HFFc6 (cell line): ENCODE results near the gene ACAD10. TPM values are rescaled to one million over a fixed set of nuclear protein-coding genes. Genes with fewer than 3 reads are reported as not detected.
"Not testable (repeated sequence)": the region's sequence is repeated elsewhere in the genome, so short reads cannot be mapped to it uniquely, and the experiment has no call there.

Source experiments
- DNase-seq: peaks from one replicate; pipeline ENCODE4 v3.0.0-alpha.2; 2018
- H3K27ac Mint-ChIP-seq: 2 replicates; pipeline ENCODE4 v1.8.0; 2020; ENCODE audit warnings: mild to moderate bottlenecking, mixed read lengths
- H3K27me3 Mint-ChIP-seq: 2 replicates; pipeline ENCODE4 v1.8.0; 2021; ENCODE audit warnings: mild to moderate bottlenecking, moderate library complexity, mixed read lengths; ENCODE audit not compliant: insufficient read depth
- H3K36me3 Mint-ChIP-seq: 2 replicates; pipeline ENCODE4 v1.8.0; 2021; ENCODE audit warnings: low read depth, mixed read lengths
- H3K4me1 Mint-ChIP-seq: 2 replicates; pipeline ENCODE4 v1.8.0; 2020; ENCODE audit warnings: low read depth, mixed read lengths
- H3K4me3 Mint-ChIP-seq: 2 replicates; pipeline ENCODE4 v1.8.0; 2020; ENCODE audit warnings: mild to moderate bottlenecking, moderate library complexity, mixed read lengths
- H3K9me3 Mint-ChIP-seq: 2 replicates; pipeline ENCODE4 v1.8.0; 2020; ENCODE audit warnings: mild to moderate bottlenecking, mixed read lengths
- total RNA-seq, 6 experiments: library from RNA; stranded (reverse); fragmentation: NEBNext Ultra II Directional; extraction: Animal tissue kit (Norgen Biotek cat#: 25700); gene quantifications; 2 replicates in 1 of 6; 3 replicates in 5 of 6; pipeline ENCODE4 v1.2.3, GENCODE V29; 2021
- TF ChIP-seq, protein P1 (sequence below): fragments of 200-600 bp; sonication (generic); IDR thresholded peaks from 2 replicates; pipeline ENCODE4 v1.5.0; 2021; ENCODE audit warnings: antibody characterized with exemption, mild to moderate bottlenecking

ACAD10 gene
- total RNA-seq, 6 experiments from 2014 or later = 12.8 to 18.4 (median 17.8) TPM

DNA sequence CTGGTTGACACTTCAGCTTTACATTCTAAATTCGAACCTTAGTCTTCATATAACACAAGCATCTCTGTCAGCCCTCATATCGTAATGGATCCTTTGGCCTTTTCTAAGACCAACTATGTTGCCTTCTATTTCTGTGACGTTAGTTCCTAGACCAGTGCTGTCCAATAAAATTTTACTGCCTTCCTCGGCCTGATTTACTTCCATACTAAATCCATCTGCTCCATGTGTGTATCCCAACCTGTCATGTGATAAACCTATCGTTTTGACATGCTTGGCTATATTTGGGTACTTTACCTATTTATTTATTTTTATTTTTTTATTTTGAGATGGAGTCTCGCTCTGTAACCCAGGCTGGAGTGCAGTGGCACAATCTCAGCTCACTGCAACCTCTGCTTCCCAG, 20.3 kb downstream of the ACAD10 start:
- Mint-ChIP-seq H3K36me3 (peaks cover 6% of the 10 kb centered on the region; the same call in 1 of the 2 replicates), H3K9me3 (no peaks in the 10 kb centered on the region), H3K27ac (no peak overlapping the region), H3K27me3 (no peaks in the 10 kb centered on the region), H3K4me3 (no peak overlapping the region), H3K4me1 (no peaks in the 10 kb centered on the region)
- DNase-seq = no peak
- TF ChIP-seq, protein P1, sequence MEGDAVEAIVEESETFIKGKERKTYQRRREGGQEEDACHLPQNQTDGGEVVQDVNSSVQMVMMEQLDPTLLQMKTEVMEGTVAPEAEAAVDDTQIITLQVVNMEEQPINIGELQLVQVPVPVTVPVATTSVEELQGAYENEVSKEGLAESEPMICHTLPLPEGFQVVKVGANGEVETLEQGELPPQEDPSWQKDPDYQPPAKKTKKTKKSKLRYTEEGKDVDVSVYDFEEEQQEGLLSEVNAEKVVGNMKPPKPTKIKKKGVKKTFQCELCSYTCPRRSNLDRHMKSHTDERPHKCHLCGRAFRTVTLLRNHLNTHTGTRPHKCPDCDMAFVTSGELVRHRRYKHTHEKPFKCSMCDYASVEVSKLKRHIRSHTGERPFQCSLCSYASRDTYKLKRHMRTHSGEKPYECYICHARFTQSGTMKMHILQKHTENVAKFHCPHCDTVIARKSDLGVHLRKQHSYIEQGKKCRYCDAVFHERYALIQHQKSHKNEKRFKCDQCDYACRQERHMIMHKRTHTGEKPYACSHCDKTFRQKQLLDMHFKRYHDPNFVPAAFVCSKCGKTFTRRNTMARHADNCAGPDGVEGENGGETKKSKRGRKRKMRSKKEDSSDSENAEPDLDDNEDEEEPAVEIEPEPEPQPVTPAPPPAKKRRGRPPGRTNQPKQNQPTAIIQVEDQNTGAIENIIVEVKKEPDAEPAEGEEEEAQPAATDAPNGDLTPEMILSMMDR = no peak

DNA sequence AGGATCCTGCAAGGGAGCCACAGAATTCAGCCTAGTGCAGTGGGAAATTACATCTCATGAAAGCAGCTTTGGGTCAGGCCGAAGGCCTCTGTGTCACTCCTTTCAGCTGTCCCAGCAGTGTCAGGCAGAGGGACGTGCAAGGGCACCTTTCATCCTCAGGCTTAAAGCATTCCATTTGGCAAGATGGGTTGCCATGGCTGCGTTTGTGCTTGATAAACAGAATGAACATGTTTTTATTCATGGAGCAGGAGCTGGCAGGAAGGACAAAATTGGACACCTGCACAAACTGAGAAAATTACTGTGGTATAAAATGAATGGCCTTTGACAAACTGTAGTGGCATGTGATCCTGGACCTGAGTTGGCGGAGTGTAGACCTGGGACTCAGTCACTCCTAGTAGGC, 29.4 kb downstream of the ACAD10 start:
- no peaks in the 10 kb centered on the region for H3K27me3 Mint-ChIP-seq
- DNase-seq = peak; percentile 2
- H3K4me1 Mint-ChIP-seq = no peaks in the 10 kb centered on the region
- peaks cover 26% of the 10 kb centered on the region for H3K36me3 Mint-ChIP-seq
- peak overlapping the region; percentile 15; the same call in 1 of the 2 replicates for H3K27ac Mint-ChIP-seq
- TF ChIP-seq, protein P1 = no peak
- H3K9me3 Mint-ChIP-seq = no peaks in the 10 kb centered on the region
- no peak overlapping the region for H3K4me3 Mint-ChIP-seq

GRCh38 chr12:111719316-111719715, 33.5 kb downstream of the ACAD10 start:
- not testable (repeated sequence) for H3K4me3 Mint-ChIP-seq, H3K4me1 Mint-ChIP-seq, H3K27ac Mint-ChIP-seq, DNase-seq, H3K27me3 Mint-ChIP-seq, H3K9me3 Mint-ChIP-seq
- 0 out of 2 replicates have a peak, but pooled peaks cover 15% of the 10 kb centered on the region for H3K36me3 Mint-ChIP-seq

DNA sequence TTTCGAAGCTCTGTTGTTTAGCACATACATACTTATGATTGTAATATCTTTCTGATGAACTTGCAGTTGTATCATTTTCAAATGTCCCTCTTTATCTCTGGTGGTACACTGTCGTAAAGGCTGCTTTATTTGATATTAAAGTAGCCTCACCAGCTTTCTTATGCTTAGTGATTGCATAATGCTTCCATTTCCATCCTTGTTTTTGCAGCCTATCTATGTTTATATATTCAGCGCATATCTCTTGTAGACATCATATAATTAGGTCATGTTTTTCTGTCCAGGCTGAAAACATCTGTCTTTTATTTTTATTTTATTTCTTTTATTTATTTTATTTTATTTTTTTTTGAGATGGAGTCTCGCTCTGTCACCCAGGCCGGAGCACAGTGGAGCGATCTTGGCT, 34.6 kb downstream of the ACAD10 start:
- Mint-ChIP-seq H3K4me3 (no peak overlapping the region), H3K27me3 (no peaks in the 10 kb centered on the region), H3K4me1 (no peaks in the 10 kb centered on the region), H3K9me3 (no peaks in the 10 kb centered on the region), H3K36me3 (0 out of 2 replicates have a peak, but pooled peaks cover 12% of the 10 kb centered on the region), H3K27ac (no peak overlapping the region)
- DNase-seq = no peak
- TF ChIP-seq, protein P1 = no peak

DNA sequence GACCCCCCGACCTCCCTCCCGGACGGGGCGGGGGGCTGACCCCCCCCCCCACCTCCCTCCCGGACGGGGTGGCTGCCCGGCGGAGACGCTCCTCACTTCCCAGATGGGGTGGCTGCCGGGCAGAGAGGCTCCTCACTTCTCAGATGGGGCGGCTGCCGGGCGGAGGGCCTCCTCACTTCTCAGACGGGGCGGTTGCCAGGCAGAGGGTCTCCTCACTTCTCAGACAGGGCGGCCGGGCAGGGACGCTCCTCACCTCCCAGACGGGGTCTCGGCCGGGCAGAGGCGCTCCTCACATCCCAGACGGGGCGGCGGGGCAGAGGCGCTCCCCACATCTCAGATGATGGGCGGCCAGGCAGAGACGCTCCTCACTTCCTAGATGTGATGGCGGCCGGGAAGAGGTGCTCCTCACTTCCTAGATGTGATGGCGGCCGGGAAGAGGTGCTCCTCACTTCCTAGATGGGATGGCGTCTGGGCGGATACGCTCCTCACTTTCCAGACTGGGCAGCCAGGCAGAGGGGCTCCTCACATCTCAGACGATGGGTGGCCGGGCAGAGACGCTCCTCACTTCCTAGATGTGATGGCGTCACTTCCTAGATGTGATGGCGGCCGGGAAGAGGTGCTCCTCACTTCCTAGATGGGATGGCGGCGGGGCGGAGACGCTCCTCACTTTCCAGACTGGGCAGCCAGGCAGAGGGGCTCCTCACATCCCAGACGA, 38.0 kb downstream of the ACAD10 start:
- H3K36me3 Mint-ChIP-seq, H3K27me3 Mint-ChIP-seq, H3K27ac Mint-ChIP-seq, DNase-seq, H3K4me1 Mint-ChIP-seq, H3K4me3 Mint-ChIP-seq, H3K9me3 Mint-ChIP-seq: not testable (repeated sequence)

DNA sequence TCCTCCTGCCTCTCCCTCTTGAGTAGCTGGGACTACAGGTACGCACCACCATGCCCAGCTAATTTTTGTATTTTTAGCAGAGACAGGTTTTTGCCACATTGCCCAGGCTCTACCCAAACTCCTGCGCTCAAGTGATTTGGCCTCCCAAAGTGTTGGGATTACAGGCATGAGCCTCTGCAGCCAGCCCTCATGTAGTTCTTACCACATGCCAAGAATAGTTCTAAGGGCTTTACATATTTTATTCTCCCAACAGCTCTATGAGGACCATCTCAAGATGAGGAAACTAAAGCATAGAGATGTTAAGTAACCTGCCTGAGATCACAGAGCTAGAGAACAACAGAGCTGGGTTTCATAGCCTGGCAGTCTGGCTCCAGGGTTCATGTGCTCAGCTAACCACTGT, 42.9 kb downstream of the ACAD10 start:
- no peaks in the 10 kb centered on the region for H3K9me3 Mint-ChIP-seq
- no peaks in the 10 kb centered on the region for H3K4me1 Mint-ChIP-seq
- no peaks in the 10 kb centered on the region; the same call in 1 of the 2 replicates for H3K36me3 Mint-ChIP-seq
- no peak overlapping the region for H3K4me3 Mint-ChIP-seq
- DNase-seq = no peak
- no peak overlapping the region for H3K27ac Mint-ChIP-seq
- TF ChIP-seq, protein P1 = no peak
- no peaks in the 10 kb centered on the region for H3K27me3 Mint-ChIP-seq
